ENCODE results near the gene TTR.

DNA sequence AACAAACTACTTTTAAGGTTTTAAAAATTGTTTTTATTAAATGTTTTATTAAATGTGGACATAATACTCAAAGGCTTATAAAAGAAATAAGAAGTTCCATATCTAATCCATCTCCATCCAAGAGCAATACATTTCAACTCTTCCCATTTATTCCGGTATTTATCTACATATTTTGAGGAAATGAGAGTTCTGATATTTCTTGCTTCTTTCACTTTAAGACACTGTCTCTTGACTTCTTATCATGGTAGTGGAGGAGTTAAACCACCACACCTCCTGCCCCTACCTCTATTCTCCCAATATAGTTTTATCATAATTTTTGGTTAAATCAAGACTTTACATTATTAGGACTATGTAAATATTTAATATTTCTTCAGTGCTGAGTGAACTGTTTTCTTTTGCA lies 40.7 kb downstream of the TTR start:
- TF ChIP-seq, protein P1, sequence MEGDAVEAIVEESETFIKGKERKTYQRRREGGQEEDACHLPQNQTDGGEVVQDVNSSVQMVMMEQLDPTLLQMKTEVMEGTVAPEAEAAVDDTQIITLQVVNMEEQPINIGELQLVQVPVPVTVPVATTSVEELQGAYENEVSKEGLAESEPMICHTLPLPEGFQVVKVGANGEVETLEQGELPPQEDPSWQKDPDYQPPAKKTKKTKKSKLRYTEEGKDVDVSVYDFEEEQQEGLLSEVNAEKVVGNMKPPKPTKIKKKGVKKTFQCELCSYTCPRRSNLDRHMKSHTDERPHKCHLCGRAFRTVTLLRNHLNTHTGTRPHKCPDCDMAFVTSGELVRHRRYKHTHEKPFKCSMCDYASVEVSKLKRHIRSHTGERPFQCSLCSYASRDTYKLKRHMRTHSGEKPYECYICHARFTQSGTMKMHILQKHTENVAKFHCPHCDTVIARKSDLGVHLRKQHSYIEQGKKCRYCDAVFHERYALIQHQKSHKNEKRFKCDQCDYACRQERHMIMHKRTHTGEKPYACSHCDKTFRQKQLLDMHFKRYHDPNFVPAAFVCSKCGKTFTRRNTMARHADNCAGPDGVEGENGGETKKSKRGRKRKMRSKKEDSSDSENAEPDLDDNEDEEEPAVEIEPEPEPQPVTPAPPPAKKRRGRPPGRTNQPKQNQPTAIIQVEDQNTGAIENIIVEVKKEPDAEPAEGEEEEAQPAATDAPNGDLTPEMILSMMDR (IDR thresholded peaks at IDR 0.05) = no peak
- TF ChIP-seq POLR2A (IDR thresholded peaks at IDR 0.05) (no peak), EP300 (IDR thresholded peaks at IDR 0.05) (no peak)
